ENCODE measurements around the gene COPG1. TPM values are rescaled to one million over a fixed set of nuclear protein-coding genes. Genes with fewer than 3 reads are reported as not detected.

COPG1 gene
- polyA plus RNA-seq, 5 donors, result 118 to 162 (median 145) TPM

DNA sequence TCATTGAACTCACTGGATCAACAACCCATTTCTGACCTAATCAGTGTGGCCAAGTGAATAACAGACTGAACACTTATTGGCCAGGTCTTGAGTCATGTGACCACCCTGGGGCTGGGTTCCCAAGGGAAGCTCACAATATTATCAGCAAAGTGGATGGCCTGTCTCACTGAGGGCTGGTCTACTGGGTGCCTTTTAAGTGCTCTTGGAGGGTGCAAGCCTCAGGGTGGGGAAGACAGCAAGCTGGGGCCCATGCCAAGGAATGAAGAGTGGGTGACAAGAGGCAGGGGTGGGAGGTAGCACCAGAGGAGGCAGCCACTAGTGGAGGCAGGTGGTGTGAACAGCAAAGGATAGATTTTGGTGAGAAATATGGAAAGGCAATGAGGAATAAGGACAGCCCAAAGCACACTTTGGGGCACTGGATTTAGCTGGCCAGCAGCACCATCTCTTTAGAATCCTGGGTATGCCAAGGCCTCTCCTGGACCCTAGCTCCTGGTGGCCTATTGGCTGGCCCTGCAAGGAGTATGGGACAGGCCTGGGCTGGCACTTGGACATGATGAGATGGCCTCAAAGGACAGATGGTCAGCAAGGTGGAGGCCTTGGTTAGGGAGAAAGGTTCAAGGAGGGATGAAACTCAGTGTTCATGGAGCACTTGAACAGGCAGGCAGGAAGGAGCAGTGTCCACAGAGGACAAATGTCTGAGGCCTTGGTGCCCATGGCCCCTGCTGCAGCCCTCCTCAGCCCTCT, 63.4 kb downstream of the COPG1 start:
- no peak for DNase-seq

DNA sequence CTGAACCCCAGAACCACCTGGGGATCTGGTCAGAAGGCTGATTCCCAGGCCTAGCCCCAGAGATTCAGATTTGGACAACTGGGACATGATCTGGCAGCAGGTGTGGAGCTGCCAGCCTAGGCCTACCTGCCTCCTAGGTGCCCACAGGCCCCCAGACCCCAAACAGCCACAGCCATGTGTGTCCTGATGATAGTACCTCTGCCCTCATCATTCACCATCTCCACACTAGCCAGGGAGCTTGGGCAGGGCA, 63.9 kb downstream of the COPG1 start:
- DNase-seq, result no peak

DNA sequence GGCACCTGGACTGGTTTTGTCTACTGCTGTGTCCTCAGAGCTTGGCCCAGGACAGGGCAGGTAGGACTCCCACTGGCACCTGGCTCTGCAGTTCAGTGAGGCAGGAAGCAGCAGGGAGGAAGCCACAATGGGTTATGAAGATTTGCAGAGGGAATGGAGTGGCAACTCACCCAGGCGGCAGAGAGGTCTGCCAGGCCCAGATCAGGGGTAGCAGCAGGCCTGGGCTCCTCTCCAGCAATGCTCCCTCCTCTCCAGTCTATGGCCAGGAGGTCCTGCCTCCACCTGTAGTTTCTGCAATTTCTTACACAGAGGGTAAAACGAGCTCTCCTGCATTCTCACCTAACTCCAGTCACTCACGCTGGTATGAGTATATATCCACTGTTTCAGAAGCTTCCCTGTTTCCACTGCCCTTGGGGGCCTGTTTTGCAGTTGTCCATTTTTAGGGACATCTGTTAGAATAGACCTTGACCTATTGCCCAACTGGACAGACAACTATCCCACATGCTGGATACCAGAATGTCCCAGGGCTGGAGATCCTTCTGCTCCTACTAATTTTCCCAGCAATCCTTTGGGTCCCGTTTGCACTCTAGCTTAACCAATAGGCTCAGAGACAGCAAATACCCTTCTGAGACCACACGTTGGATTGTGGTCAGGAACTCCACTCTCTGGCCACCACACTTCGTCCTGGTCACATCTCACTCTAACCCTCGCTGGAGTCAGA, 64.4 kb downstream of the COPG1 start:
- no peak for DNase-seq

DNA sequence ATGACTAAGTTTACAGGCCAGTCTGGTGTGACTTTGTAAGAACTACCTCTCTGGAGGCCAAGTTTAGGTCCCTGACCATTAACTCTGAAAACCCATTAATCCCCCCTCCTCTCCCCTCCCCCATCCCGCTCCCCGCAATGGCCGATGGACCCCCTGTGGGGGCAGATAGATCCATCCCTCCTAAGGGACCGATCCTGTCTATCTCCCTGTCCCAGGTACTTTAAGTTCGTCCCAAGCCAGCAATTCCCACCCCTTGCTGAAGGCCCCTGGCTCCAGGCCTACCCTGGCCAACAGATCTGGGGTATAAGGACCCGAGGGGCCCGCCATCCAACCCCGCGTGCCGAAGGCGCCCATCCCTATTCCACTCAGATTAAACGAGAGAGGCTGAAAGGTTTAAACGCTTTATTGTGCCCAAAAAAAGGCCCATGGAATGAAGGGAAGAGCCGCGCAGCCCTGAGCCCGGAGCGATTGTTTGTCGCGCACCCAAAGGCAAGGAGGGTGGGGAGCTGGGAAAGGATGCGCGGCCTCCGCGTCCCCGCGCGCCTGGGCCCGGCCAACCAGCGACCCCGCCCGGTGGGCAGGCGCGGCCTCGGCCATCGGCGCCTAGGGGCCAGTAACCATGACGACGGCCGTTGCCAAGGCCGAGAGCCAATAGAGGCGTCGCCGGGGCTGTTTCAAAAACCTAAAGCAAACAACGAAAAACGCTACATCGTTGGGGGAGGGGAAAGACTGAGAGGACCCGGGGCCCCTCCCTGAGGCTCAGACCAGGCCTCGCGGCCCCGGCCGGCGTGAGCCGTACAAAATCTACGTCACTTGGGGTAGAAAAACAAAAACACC, 65.2 kb downstream of the COPG1 start:
- DNase-seq, result peak; percentile 92 to 95

DNA sequence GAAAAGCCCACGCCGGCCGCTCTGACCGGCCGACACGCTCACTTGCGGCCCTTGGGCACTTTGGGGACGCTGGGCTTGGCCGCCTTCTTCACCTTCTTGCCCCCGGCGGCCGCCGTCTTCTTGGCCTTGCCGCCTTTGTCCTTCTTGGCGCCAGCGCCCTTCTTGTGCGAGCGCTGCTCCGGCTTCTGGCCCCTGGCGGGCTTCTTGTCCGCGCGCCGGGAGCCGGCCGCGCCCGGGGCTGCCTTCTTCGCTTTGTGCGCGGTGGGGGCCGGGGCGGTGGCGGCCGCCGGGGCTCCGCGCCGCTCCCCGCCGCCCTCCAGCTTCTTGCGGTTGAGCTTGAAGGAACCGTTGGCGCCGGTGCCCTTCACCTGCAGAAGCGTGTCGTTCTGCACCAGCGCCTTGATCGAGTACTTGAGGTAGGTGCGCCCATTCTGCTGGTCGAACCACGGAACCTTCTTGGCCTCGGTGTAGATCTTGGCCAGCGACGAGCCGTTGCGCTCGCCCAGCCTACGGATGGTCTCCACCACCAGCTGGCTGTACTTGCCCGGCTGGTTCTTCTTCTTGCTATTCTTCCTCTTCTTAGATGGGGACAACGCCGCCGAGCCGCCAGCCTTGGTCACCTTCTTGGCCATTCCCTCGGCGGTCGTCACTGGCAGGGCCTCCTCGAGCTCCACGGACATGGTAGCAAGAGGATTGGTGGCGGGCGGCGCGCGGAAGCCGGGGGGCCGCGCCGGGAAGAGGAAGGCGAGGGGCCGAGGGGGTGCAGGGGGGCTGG, 66.0 kb downstream of the COPG1 start:
- DNase-seq, result peak in 1 of 2 donors; percentile 33

DNA sequence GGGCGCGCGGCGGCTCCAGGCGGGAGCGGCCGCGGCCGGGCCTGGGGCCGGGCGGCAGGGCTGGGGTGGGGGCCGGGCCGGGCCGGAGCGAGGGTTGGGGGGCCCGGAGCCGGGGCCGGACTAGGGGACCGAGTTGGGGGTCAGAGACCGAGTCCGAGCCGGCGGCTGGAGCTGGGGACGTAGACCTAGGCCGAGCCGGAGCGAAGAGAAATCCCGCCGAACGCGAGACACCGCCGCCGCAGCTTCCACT, 66.5 kb downstream of the COPG1 start:
- no peak for DNase-seq

DNA sequence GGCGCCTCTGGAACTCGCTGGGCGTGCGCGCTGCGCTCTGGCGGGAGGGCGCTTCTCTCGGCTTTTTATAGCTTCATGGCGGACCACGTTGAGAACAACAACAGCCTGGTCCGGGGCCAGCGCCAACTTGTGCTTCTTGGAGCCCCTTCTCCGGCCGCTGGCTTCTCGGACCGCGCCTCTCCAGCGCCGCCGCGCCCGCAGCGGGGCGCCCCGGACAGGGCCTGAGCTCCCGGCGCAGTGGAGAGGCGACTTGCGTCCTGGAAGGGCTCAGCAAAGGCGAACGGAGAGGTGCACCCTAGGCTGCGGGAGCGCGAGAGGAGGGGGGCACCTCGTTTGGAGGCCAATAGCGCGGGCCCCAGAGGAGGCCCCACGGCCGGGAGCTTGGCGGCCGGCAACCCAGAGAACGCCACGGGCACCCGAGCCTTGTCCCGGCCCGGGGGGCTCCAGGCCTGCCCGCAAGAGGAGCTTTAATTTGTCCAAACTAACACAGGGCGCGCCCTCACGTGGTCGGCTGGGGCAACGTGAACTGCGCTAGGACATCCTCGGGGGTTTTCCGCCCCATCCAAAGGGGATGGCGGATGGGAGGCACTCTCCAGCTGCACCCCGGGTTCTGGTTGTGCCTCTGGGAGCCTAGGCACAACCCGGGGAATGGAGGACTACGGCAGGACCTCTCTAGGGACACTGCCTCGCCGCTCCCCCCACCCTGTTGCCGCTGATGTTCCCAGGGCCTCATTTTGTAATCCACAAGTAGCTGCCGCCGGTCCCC, 67.0 kb downstream of the COPG1 start:
- DNase-seq, result peak; percentile 83 to 88

DNA sequence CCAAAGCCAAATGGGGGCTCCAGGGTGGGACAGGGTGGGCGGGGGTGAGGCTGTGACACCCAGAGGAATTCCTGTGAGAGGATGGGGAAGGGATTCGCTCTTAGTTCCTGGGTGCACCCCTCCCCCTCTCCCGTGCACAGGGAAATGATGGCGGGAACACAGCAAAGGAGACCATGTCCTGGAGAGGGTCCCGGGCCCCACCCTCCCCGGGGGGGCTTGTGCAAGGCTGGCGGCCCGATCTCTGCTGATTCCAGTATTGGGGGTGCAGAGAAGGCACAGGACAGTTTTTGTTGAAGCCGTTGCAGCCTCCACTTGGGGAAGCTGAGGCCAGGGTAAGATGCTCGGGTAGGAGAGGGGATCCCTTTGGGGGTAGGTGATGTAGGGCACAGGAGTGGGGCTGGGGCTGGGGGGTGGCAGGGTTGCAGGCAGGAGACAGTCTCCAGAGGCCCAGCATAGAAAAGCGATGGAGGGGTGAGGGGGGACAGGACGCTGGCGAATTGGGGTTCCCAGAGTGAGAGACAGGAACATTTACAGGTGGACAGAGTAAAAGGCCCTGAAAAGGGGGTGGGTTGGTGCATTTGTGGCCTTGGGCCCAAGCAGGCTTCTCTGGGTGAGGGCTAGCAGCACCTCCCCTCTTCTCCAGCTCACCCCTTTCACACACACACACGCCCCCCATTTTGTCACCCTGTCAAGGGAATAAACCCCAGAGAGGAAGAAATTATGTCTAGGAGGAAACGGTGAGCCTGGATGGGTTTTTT, 67.8 kb downstream of the COPG1 start:
- DNase-seq, result no peak

DNA sequence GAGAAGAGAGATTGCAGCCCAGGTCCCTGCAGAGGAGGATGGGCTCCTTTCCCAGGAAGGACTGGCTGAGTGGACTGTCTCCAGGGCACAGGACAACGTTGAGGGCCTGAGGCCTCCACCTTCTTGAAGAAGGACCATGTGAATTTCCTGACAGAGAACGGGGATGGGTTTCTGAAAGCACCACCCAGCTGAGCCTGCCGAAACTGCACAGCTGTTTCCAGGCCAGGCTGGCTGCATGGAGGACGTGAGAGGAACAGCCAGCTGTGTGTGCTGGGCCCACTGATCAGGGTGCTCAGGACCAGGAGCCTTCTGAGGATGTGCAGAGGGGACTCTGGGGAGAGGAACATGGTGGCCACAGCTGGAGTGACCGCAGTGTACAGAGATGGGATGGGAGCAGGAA, 68.4 kb downstream of the COPG1 start:
- no peak for DNase-seq

DNA sequence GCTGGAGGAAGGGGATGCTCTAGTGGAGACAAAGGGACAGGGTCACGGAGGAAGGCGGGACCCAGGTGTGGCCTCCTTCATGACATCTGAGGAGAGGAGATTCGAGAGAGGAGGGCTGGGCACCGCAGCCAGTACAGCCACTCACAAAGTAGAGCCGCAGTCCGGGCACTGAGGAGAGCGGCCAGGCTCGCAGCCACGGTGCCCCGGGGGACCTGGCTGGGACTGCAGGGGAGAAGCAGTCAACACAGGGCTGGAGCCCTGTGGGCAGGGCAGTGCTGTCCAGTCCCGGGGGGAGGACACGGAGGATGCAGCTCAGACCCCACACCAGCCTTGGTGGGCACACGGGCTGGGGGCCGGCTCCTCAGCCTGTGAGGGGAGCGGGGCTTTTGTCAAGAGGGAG, 69.5 kb downstream of the COPG1 start:
- no peak for DNase-seq

DNA sequence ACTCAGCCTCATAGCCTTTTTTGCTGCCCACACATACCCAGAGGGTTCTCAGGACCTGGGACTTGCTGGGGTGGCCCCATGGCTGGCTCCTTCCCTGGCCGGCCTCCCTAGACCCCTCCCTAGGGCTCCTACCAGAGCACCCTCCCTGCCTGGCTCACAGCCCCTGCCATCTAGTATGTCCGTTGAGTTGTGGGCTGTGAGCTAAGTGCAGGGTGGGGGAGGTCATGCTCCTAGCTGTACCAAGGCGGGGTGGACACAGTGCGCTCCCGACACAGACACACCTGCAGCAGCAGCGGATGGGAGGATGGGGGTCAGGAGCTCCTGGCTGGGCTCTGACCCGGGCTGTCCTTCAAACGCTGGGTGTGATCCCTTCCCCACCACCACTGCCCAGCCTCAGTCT, 70.9 kb downstream of the COPG1 start:
- DNase-seq, result no peak

DNA sequence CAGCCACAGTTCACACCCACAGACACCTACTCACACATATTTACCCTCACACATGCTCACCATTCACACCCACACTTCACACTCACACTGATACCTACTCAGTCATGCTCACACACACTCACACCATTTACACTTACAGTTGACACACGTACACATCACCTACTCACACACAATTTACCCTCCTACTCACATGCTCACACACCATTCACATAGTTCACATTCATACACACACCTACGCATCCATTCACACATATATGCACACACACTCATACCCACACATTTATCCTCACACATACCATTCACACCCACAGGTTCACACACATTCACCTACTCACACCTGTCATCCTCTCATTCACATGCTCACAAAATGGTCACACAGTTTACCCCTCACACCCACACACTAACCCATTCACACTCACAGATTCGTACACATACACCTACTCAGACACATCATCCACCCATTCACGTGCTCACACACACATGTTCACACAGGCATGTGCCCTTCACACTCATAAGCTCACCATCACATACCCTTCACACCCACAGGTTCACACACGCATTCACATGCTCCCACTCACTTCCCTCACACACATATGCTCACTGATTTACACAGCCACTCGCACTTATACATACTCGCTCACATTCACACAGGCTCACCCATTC, 71.5 kb downstream of the COPG1 start:
- no peak for DNase-seq

DNA sequence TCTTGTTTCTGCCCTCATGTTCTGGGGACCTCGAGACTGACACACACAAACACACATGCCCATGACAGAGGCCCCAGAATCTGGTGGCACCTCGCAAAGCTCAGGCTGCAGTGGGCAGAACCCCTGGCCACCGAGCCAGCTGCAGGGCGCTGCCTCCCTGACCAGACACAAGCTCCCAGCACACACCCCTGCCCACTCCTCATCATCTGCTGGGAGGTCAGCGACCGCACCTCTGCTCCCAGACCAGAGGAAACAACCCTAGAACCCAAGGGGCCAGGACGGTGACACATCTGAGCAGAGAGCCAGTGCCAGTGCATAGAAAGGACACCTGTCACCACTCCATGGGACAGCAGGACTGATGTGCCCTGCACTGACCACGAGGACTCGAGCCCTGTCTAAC, 72.5 kb downstream of the COPG1 start:
- DNase-seq, result no peak

DNA sequence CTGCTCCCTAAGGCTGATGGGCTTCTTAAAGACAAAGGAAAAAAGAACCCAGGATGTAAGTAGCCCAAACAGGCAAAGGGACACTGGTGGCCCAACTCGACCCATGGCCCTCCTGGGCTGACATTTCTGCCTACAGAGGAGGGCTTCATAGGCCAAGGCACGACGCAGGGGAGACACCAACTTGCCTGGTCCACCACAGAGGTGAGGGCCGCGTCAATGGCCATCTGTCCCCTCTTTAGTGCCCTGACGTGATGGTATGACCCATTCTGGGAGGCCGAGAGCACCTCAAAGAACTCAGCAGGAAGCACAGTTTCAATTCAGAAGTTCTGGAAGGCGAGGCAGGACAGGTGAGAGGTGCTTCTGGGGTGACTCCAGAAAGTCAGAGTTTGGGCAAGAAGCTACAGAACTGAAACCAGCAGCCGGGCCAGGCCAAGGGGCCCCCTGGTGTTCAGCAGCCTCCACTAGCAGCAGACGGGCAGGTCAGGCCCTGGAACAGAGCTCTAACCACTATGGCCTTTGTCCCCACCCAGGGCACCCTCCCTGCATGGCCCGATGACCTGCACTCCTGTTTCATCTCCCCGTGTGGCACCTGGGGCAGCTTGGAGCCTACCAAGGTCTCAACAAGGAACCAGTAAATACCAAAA, 74.4 kb downstream of the COPG1 start:
- no peak for DNase-seq

DNA sequence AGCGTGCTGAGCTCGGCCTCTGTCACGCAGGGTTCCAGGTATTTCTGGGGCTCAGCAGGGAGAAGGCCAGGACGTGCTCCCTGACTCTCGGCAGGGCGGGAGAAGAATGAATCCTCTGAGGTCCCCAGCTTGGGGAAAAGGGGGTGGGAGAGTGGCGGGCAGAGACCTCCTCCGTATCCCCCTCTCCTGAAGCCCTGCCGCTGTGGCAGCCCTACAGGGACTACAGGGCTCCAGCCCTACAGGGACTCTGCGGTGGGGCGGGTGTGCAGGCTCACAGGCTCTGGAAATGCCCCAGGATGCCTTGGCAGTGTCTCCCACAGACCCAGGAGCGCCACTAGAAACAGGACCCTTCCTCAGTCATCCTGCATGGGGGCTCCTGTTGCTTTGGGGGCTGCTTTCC, 75.4 kb downstream of the COPG1 start:
- no peak for DNase-seq

DNA sequence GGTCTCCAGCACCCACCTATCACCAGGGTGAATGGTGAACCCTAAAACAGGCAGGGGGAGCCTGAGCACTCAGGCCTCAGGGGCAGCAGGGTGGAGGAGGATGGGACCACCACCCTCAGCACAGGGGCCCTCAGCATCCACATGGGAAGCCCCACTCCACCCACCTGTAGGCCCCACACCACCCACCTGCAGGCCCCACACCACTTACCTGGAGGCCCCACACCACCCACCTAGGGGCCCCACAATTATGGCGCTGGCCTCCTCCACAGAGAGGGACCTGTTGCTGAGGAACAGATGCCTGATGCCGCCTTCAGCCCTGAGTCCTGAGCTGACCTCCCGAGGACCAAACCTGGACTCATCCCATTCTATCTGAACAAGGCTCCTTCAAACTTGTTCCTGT, 76.0 kb downstream of the COPG1 start:
- DNase-seq, result no peak

DNA sequence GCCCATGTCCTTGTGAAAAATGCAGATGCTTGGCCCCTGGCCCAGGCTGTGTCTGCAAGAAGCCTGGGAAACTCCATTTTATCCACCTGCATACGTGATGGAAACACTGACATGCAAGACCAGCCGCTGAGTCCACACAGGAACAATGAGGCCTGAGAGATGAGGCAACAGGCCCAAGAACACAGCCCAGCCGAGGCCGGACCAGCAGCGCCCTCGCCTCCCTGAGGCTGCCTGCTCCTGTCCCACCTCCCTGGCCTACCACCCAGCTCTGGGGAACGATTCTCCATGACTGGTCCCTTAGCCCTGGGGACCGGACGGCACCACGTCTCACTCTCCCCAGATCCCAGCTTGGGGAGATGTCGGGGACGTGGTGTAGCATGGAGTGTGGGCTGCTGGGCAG, 76.7 kb downstream of the COPG1 start:
- DNase-seq, result no peak

DNA sequence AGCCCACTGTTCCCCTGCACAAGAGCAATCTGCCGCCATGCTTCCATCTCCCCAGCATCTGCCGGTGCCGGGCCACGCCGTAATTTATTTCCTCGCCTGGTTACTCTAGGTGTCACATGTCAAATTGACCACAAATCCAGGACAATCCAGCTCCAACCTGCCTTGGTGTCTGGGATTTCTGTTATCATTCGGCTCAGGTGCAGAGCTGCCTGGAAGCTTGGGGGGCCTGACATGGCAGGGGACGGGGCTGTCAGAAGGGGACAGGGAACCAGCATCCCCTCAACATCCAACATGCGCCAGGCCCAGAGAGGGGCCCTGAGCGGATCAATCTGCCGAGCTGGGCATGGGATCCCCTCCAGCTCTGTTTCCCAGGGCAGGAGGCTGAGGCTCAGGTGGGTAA, 77.2 kb downstream of the COPG1 start:
- DNase-seq, result no peak
